H9 (cell line): ENCODE data around the gene SYNPO2L. TPM values are rescaled to one million over a fixed set of nuclear protein-coding genes. Genes with fewer than 3 reads are reported as not detected.

Experiments used
- DNase-seq: peaks from one replicate; pipeline ENCODE4 v3.0.0-alpha.2; 2017
- H2AFZ ChIP-seq: one replicate; pipeline ENCODE4 v1.6.1; 2013; ENCODE audit warnings: mild to moderate bottlenecking, low read length, control low read depth, moderate library complexity
- H2AK5ac ChIP-seq: 2 replicates; pipeline ENCODE4 v1.6.1; 2013; ENCODE audit warnings: low read length, control low read depth, mixed read lengths; ENCODE audit not compliant: insufficient read length
- H2BK120ac ChIP-seq: one replicate; pipeline ENCODE4 v1.6.1; 2013; ENCODE audit warnings: low read depth, mild to moderate bottlenecking, low read length, control low read depth, inconsistent platforms; ENCODE audit not compliant: poor library complexity, severe bottlenecking
- H2BK12ac ChIP-seq: 2 replicates; pipeline ENCODE4 v1.6.1; 2013; ENCODE audit warnings: low read length, control low read depth, mixed read lengths, low read depth; ENCODE audit not compliant: insufficient read length
- H2BK15ac ChIP-seq: 2 replicates; pipeline ENCODE4 v1.6.1; 2013; ENCODE audit warnings: low read depth, low read length, control low read depth
- H2BK20ac ChIP-seq: one replicate; pipeline ENCODE4 v1.6.1; 2013; ENCODE audit warnings: low read depth, mild to moderate bottlenecking, low read length, control low read depth, inconsistent platforms; ENCODE audit not compliant: poor library complexity, severe bottlenecking
- H2BK5ac ChIP-seq: 2 replicates; pipeline ENCODE4 v1.6.1; 2013; ENCODE audit warnings: low read length, control low read depth, mixed read lengths; ENCODE audit not compliant: insufficient read length
- H3K14ac ChIP-seq: 2 replicates; pipeline ENCODE4 v1.6.1; 2013; ENCODE audit warnings: low read length, control low read depth; ENCODE audit not compliant: insufficient read depth
- H3K18ac ChIP-seq: 2 replicates; pipeline ENCODE4 v1.6.1; 2013; ENCODE audit warnings: low read depth, mild to moderate bottlenecking, mixed read lengths, low read length, control low read depth; ENCODE audit not compliant: insufficient read length
- H3K23ac ChIP-seq: 2 replicates; pipeline ENCODE4 v1.6.1; 2013; ENCODE audit warnings: low read length, control low read depth, mixed read lengths, low read depth; ENCODE audit not compliant: insufficient read length
- H3K23me2 ChIP-seq: 2 replicates; pipeline ENCODE4 v1.6.1; 2013; ENCODE audit warnings: low read depth, mild to moderate bottlenecking, mixed read lengths, low read length, control low read depth; ENCODE audit not compliant: insufficient read length, poor library complexity, severe bottlenecking
- H3K27ac ChIP-seq: 2 replicates; pipeline ENCODE4 v1.5.1; 2013; ENCODE audit warnings: low read length, control low read depth, mixed read lengths, low read depth; ENCODE audit not compliant: insufficient read length
- H3K27me3 ChIP-seq: 2 replicates; pipeline ENCODE4 v1.6.1; 2013; ENCODE audit warnings: low read length, control low read depth, inconsistent platforms; ENCODE audit not compliant: insufficient read depth
- H3K4ac ChIP-seq: 2 replicates; pipeline ENCODE4 v1.6.1; 2013; ENCODE audit warnings: low read depth, mild to moderate bottlenecking, control low read depth, inconsistent platforms, low read length, moderate library complexity
- H3K4me1 ChIP-seq: 2 replicates; pipeline ENCODE4 v1.6.1; 2013; ENCODE audit warnings: low read length, control low read depth, inconsistent platforms; ENCODE audit not compliant: insufficient read depth
- H3K4me2 ChIP-seq: 2 replicates; pipeline ENCODE4 v1.6.1; 2013; ENCODE audit warnings: low read length, control low read depth, mixed read lengths; ENCODE audit not compliant: insufficient read length, insufficient read depth
- H3K56ac ChIP-seq: 2 replicates; pipeline ENCODE4 v1.6.1; 2013; ENCODE audit warnings: low read depth, mild to moderate bottlenecking, mixed read lengths, low read length, control low read depth; ENCODE audit not compliant: insufficient read length
- H3K79me1 ChIP-seq: 2 replicates; pipeline ENCODE4 v1.6.1; 2013; ENCODE audit warnings: low read depth, mild to moderate bottlenecking, moderate library complexity, low read length, control low read depth, inconsistent platforms; ENCODE audit not compliant: insufficient read depth, poor library complexity, severe bottlenecking
- H3K79me2 ChIP-seq: 2 replicates; pipeline ENCODE4 v1.6.1; 2013; ENCODE audit warnings: low read length, control low read depth, inconsistent platforms; ENCODE audit not compliant: insufficient read depth
- H3K9ac ChIP-seq: 2 replicates; pipeline ENCODE4 v1.6.1; 2013; ENCODE audit warnings: low read length, control low read depth, mixed read lengths; ENCODE audit not compliant: insufficient read length; ENCODE audit errors: extremely low read depth
- H3K9me3 ChIP-seq: one replicate; pipeline ENCODE4 v1.6.1; 2013; ENCODE audit warnings: low read depth, low read length, inconsistent platforms; ENCODE audit not compliant: control insufficient read depth
- H3T11ph ChIP-seq: one replicate; pipeline ENCODE4 v1.6.1; 2013; ENCODE audit warnings: mild to moderate bottlenecking, low read length, control low read depth, inconsistent platforms
- H4K20me1 ChIP-seq: one replicate; pipeline ENCODE4 v1.6.1; 2013; ENCODE audit not compliant: control insufficient read depth, insufficient read length, insufficient read depth
- H4K5ac ChIP-seq: 2 replicates; pipeline ENCODE4 v1.6.1; 2013; ENCODE audit warnings: low read depth, mild to moderate bottlenecking, mixed read lengths, low read length, control low read depth; ENCODE audit not compliant: insufficient read length
- H4K8ac ChIP-seq: replicated peaks from 2 replicates; pipeline ENCODE4 v1.6.1; 2013; ENCODE audit warnings: low read length, control low read depth, mixed read lengths, low read depth; ENCODE audit not compliant: insufficient read length
- H4K91ac ChIP-seq: 2 replicates; pipeline ENCODE4 v1.6.1; 2013; ENCODE audit warnings: low read depth, mild to moderate bottlenecking, moderate library complexity, mixed read lengths, low read length, control low read depth; ENCODE audit not compliant: insufficient read length
- H3K27ac Mint-ChIP-seq, 3 experiments: 2 replicates in 2 of 3; 3 replicates in 1 of 3; pipeline ENCODE4 v1.8.0; 2020 to 2021; ENCODE audit warnings: mixed read lengths in 3 of 3, mild to moderate bottlenecking in 1 of 3, moderate library complexity in 1 of 3
- H3K27me3 Mint-ChIP-seq: 2 replicates; pipeline ENCODE4 v1.8.0; 2021; ENCODE audit warnings: low read depth, mild to moderate bottlenecking, moderate library complexity, mixed read lengths
- H3K36me3 Mint-ChIP-seq, 3 experiments: 2 replicates in 2 of 3; 3 replicates in 1 of 3; pipeline ENCODE4 v1.8.0; 2020 to 2021; ENCODE audit warnings: low read depth in 3 of 3, mixed read lengths in 3 of 3; ENCODE audit not compliant: insufficient read depth in 1 of 3
- H3K4me1 Mint-ChIP-seq, 2 experiments: 2 replicates each; pipeline ENCODE4 v1.8.0; 2020; ENCODE audit warnings: mixed read lengths in 2 of 2
- H3K4me3 Mint-ChIP-seq, 2 experiments: 2 replicates in 1 of 2; 3 replicates in 1 of 2; pipeline ENCODE4 v1.8.0; 2020 to 2021; ENCODE audit warnings: mild to moderate bottlenecking in 2 of 2, mixed read lengths in 2 of 2, moderate library complexity in 1 of 2
- H3K9me3 Mint-ChIP-seq, 2 experiments: 2 replicates in 1 of 2; 3 replicates in 1 of 2; pipeline ENCODE4 v1.8.0; 2020; ENCODE audit warnings: mild to moderate bottlenecking in 2 of 2, mixed read lengths in 2 of 2, moderate library complexity in 1 of 2
- CTCF ChIP-seq: fragments of 200-600 bp; sonication (generic); conservative IDR thresholded peaks from 3 replicates; pipeline ENCODE4 v1.8.0; 2021; ENCODE audit warnings: antibody characterized with exemption, mild to moderate bottlenecking
- WGBS: extraction: QIAGEN DNeasy Blood & Tissue Kit; methylation state at CpG from one replicate; pipeline ENCODE4 v1.1.7; 2013; ENCODE audit warnings: missing lambda C conversion rate, low lambda C conversion rate, mixed read lengths; ENCODE audit not compliant: insufficient read length; ENCODE audit errors: extremely low coverage; 5-methylcytosine and 5-hydroxymethylcytosine counted together
- total RNA-seq: library from RNA; stranded (reverse); gene quantifications from 2 replicates; pipeline ENCODE4 v1.2.1, GENCODE V29; 2021

SYNPO2L gene
- total RNA-seq, 1 experiment from 2014 or later, result 0.11 TPM

- Histone ChIP-seq H4K8ac (no peak overlapping the region), H3K14ac (no peak overlapping the region), H3K9me3 (no peaks in the 10 kb centered on the region), H3K79me2 (no peaks in the 10 kb centered on the region), H3K23me2 (no peaks in the 10 kb centered on the region), H3K27ac (no peak overlapping the region), H2BK5ac (no peak overlapping the region), H3K56ac (no peak overlapping the region), H3K27me3 (no peaks in the 10 kb centered on the region), H2BK120ac (no peak overlapping the region), H3K79me1 (no peaks in the 10 kb centered on the region), H3K18ac (no peak overlapping the region), H2AK5ac (no peak overlapping the region), H2BK15ac (no peak overlapping the region), H3K9ac (no peak overlapping the region), H2BK12ac (no peak overlapping the region), H4K20me1 (no peaks in the 10 kb centered on the region), H3K4me2 (no peak overlapping the region), H2AFZ (no peak overlapping the region), H3K23ac (no peak overlapping the region), H4K91ac (no peak overlapping the region), H3K4me1 (no peaks in the 10 kb centered on the region; the same call in 1 of the 2 replicates), H3T11ph (no peak overlapping the region), H2BK20ac (no peak overlapping the region), H3K4ac (no peak overlapping the region), H4K5ac (no peak overlapping the region)
- Mint-ChIP-seq H3K36me3 (peaks cover 0 to 4% (median 2%) of the 10 kb centered on the region in 3 experiments; a peak in 2 of 7 replicates), H3K4me1 (peaks cover 17 to 21% of the 10 kb centered on the region in 2 experiments), H3K9me3 (no peaks in the 10 kb centered on the region), H3K27ac (peak overlapping the region in 1 of 3 experiments; percentile 72; a peak in 3 of 7 replicates), H3K4me3 (no peak overlapping the region), H3K27me3 (no peaks in the 10 kb centered on the region)
- WGBS, result no CpG with 5 or more reads among the region's 1 CpG
- no peak for DNase-seq
- no peak for TF ChIP-seq CTCF
These were observed 58.5 kb downstream of the SYNPO2L start for GRCh38 chr10:73597346-73597745.

Other genes starting within 250 kb of the SYNPO2L start
- gene ANXA7, start 242.0 kb downstream of the SYNPO2L start, total RNA-seq, result 77.6 and 84.6 TPM in 2 replicates
- gene MSS51, start 222.5 kb downstream of the SYNPO2L start, total RNA-seq, result 1.4 and 1.9 TPM in 2 replicates
- gene PPP3CB, start 160.0 kb downstream of the SYNPO2L start, total RNA-seq, result 37.2 and 37.3 TPM in 2 replicates
- gene USP54, start 64.7 kb downstream of the SYNPO2L start, total RNA-seq, result 35.7 and 37.9 TPM in 2 replicates
- 1.5 and 2.4 TPM in 2 replicates for gene MYOZ1, start 14.6 kb downstream of the SYNPO2L start, total RNA-seq
- 5.2 and 5.5 TPM in 2 replicates for gene AGAP5, start 42.1 kb upstream of the SYNPO2L start, total RNA-seq
- gene SEC24C, start 88.3 kb upstream of the SYNPO2L start, total RNA-seq, result 62.4 and 63.0 TPM in 2 replicates
- gene CHCHD1, start 126.0 kb upstream of the SYNPO2L start, total RNA-seq, result 41.1 and 45.9 TPM in 2 replicates
- 41.0 and 44.3 TPM in 2 replicates for gene ZSWIM8, start 129.6 kb upstream of the SYNPO2L start, total RNA-seq
- 22.0 and 22.9 TPM in 2 replicates for gene NDST2, start 155.6 kb upstream of the SYNPO2L start, total RNA-seq
- 30.4 and 31.8 TPM in 2 replicates for gene CAMK2G, start 218.5 kb upstream of the SYNPO2L start, total RNA-seq